Right lobe of liver (tissue), 4 donors: ENCODE measurements around the gene CD247.

Experiments used
- CTCF ChIP-seq, 4 donors: fragments of 200-600 bp in 3 of 4; fragments of 450-650 bp in 1 of 4; IDR thresholded peaks; one replicate each; pipeline versions ENCODE4 v1.5.1 to v1.8.0; 2016 to 2022; ENCODE audit warnings: antibody characterized with exemption in 4 of 4, mild to moderate bottlenecking in 2 of 4
- POLR2A ChIP-seq: fragments of 450-650 bp; IDR thresholded peaks from one replicate; pipeline ENCODE4 v1.6.1; 2017; ENCODE audit warnings: antibody characterized with exemption, mild to moderate bottlenecking
- donor health status: DM: no; HTN: no; CAD: no.
- donor health status: DM: no; HTN: no; CAD: no.
- donor health status: DM: no; HTN: yes; CAD: no.

- TF ChIP-seq CTCF (IDR thresholded peaks at IDR 0.05) (no peak), POLR2A (no peak)
Observed at GRCh38 chr1:167484726-167485502, 33.4 kb downstream of the CD247 start.
